Measurements from ENCODE around the gene RARG.
"Not testable (repeated sequence)": the region's sequence is repeated elsewhere in the genome, so short reads cannot be mapped to it uniquely, and the experiment has no call there.

The RARG gene

GRCh38 chr12:53187145-53187899 is 44.7 kb downstream of the RARG start:
- DNase-seq, result no peak

- DNase-seq, result no peak
These were observed 45.3 kb downstream of the RARG start for GRCh38 chr12:53186745-53187144.

GRCh38 chr12:53185582-53186153 is 46.3 kb downstream of the RARG start:
- DNase-seq, result no peak

- DNase-seq, result no peak
These were observed 47.2 kb downstream of the RARG start for GRCh38 chr12:53184828-53185227.

GRCh38 chr12:53182903-53183302 is 49.1 kb downstream of the RARG start:
- no peak for DNase-seq

GRCh38 chr12:53181935-53182334 is 50.1 kb downstream of the RARG start:
- DNase-seq, result no peak

- DNase-seq, result no peak
These were observed 50.9 kb downstream of the RARG start for GRCh38 chr12:53180931-53181645.

- peak; percentile 98 to 99 for DNase-seq
These were observed 51.6 kb downstream of the RARG start, which contains the start of the genes CSAD and ZNF740 for GRCh38 chr12:53180220-53180930. Gene CSAD (minus strand): TSS chr12:53180925. CDS start chr12:53173470, 7,455 bp downstream. Gene ZNF740 (plus strand): TSS chr12:53180722. CDS start chr12:53181984, 1,262 bp downstream.

GRCh38 chr12:53179687-53180219 is 52.3 kb downstream of the RARG start:
- no peak for DNase-seq

GRCh38 chr12:53178803-53179202 is 53.2 kb downstream of the RARG start:
- not testable (repeated sequence) for DNase-seq

GRCh38 chr12:53177447-53177846 is 54.6 kb downstream of the RARG start:
- not testable (repeated sequence) for DNase-seq

GRCh38 chr12:53176750-53177149 is 55.3 kb downstream of the RARG start:
- DNase-seq, result no peak

- peak in 1 of 2 donors; percentile 30 for DNase-seq
These were observed 57.0 kb downstream of the RARG start for GRCh38 chr12:53174881-53175491.

GRCh38 chr12:53173085-53173715 is 58.8 kb downstream of the RARG start:
- DNase-seq, result no peak

GRCh38 chr12:53172352-53172751 is 59.7 kb downstream of the RARG start:
- DNase-seq, result no peak

- no peak for DNase-seq
These were observed 60.2 kb downstream of the RARG start for GRCh38 chr12:53171725-53172329.

GRCh38 chr12:53170876-53171724 is 60.9 kb downstream of the RARG start:
- DNase-seq, result no peak

- no peak for DNase-seq
These were observed 61.8 kb downstream of the RARG start for GRCh38 chr12:53170215-53170614.

GRCh38 chr12:53169644-53170043 is 62.4 kb downstream of the RARG start:
- no peak for DNase-seq

- DNase-seq, result no peak
These were observed 65.2 kb downstream of the RARG start for GRCh38 chr12:53166837-53167236.

All from CD4-positive, alpha-beta T cell treated with Interleukin-4 for 1 hour (primary cell).